CD8-positive, alpha-beta memory T cell (primary cell): ENCODE results near the gene GFRA4. TPM values are rescaled to one million over a fixed set of nuclear protein-coding genes. Genes with fewer than 3 reads are reported as not detected.

Experiments
- CTCF ChIA-PET: fragments of 350-600 bp; sonication (Branson Sonifier 250); formaldehyde crosslinking; loops from one replicate; lab custom pipeline; 2021; ENCODE audit warnings: antibody characterized with exemption; lab: Charles Lee
- POLR2A ChIA-PET: fragments of 350-600 bp; sonication (Branson Sonifier 250); formaldehyde crosslinking; loops from one replicate; lab custom pipeline; 2021; ENCODE audit warnings: antibody characterized with exemption; lab: Charles Lee
- DNase-seq, 5 donors: peaks; one replicate each; pipeline versions ENCODE4 v3.0.0 to v3.0.0-alpha.2; 2020 to 2022; ENCODE audit warnings: mixed read lengths in 1 of 5
- H3K27ac ChIP-seq: one replicate; pipeline ENCODE4 v1.7.0; 2013; ENCODE audit warnings: low read depth, mild to moderate bottlenecking, low read length, moderate library complexity
- H3K27me3 ChIP-seq: 2 replicates; pipeline ENCODE4 v1.7.0; 2013; ENCODE audit warnings: low read length, mild to moderate bottlenecking; ENCODE audit not compliant: insufficient read depth, poor library complexity, severe bottlenecking
- H3K36me3 ChIP-seq: 2 replicates; pipeline ENCODE4 v1.7.0; 2013; ENCODE audit warnings: mild to moderate bottlenecking, low read length, moderate library complexity; ENCODE audit not compliant: insufficient read depth
- H3K4me1 ChIP-seq: 2 replicates; pipeline ENCODE4 v1.7.0; 2013; ENCODE audit warnings: mild to moderate bottlenecking, low read length, moderate library complexity; ENCODE audit not compliant: insufficient read depth
- H3K4me3 ChIP-seq: 2 replicates; pipeline ENCODE4 v1.7.0; 2013; ENCODE audit warnings: mild to moderate bottlenecking, low read length
- H3K9me3 ChIP-seq: 2 replicates; pipeline ENCODE4 v1.7.0; 2013; ENCODE audit warnings: mild to moderate bottlenecking, low read length
- H3K27ac Mint-ChIP-seq, 8 donors: one replicate each; pipeline ENCODE4 v1.8.0; 2020 to 2021; ENCODE audit warnings: mixed read lengths in 8 of 8, mild to moderate bottlenecking in 6 of 8, inconsistent platforms in 3 of 8, moderate library complexity in 3 of 8
- H3K27me3 Mint-ChIP-seq, 2 donors: one replicate each; pipeline ENCODE4 v1.8.0; 2020 to 2021; ENCODE audit warnings: mixed read lengths in 2 of 2, mild to moderate bottlenecking in 1 of 2, moderate library complexity in 1 of 2
- H3K36me3 Mint-ChIP-seq, 3 donors: one replicate each; pipeline ENCODE4 v1.8.0; 2020 to 2021; ENCODE audit warnings: mixed read lengths in 3 of 3, inconsistent platforms in 1 of 3, mild to moderate bottlenecking in 1 of 3
- H3K4me1 Mint-ChIP-seq, 3 donors: one replicate each; pipeline ENCODE4 v1.8.0; 2020 to 2021; ENCODE audit warnings: mixed read lengths in 3 of 3, inconsistent platforms in 1 of 3, mild to moderate bottlenecking in 1 of 3
- H3K4me3 Mint-ChIP-seq, 7 donors: one replicate each; pipeline ENCODE4 v1.8.0; 2020 to 2021; ENCODE audit warnings: mixed read lengths in 7 of 7, mild to moderate bottlenecking in 6 of 7, moderate library complexity in 4 of 7, inconsistent platforms in 2 of 7
- H3K9me3 Mint-ChIP-seq, 5 donors: one replicate each; pipeline ENCODE4 v1.8.0; 2020 to 2022; ENCODE audit warnings: mixed read lengths in 5 of 5, mild to moderate bottlenecking in 3 of 5, moderate library complexity in 2 of 5, inconsistent platforms in 1 of 5
- polyA plus RNA-seq: library from polyadenylated mRNA; unstranded; fragments of 300-500 nt; fragmentation: Illumina TruSeq; gene quantifications from one replicate; pipeline ENCODE4 v1.2.3, GENCODE V29; 2021
- total RNA-seq, 2 experiments: library from RNA; stranded (reverse); gene quantifications; one replicate each; pipeline ENCODE4 v1.2.3, GENCODE V29; 2021

The GFRA4 gene
- total and polyA plus RNA-seq, 3 experiments from 2014 or later = not detected

DNA sequence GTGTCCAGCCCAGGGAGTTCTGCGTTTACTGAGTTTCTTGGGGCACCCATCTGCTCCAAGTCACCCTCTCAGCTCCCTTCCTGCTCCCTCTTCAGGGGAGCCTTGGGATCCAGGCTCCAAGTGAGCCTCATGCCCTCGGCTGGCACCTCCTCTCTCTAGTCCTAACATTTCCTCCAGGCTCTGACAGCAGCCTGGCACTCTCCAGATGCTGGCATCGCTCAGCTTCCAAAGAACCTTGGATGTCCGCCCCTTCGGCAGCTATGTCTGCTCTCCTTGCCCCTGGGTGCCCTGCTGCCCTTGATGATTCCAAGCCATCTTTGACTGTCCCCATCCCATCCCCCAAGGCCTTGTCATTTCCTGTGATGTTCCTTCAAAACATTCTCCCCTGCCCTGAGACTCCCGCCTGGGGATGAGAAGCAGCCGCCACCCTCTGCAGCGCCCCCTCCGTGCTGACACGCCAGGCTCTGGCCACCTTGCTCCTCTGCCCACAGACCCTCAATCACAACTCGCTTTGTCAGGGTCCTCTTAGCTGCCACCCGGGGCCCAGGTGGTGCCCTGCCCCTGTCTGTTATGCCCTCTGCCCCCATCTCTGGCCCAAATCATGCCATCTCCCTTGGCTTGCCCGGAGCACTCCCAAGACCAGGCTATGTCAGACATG, 6.6 kb upstream of the GFRA4 start:
- DNase-seq = no peak
- peaks cover 25 to 48% (median 32%) of the 10 kb centered on the region in 3 donors for H3K4me1 Mint-ChIP-seq
- H3K36me3 ChIP-seq = no peaks in the 10 kb centered on the region
- H3K36me3 Mint-ChIP-seq = no peaks in the 10 kb centered on the region
- H3K27me3 Mint-ChIP-seq = peaks cover 47 to 49% of the 10 kb centered on the region in 2 donors
- H3K27ac Mint-ChIP-seq = peak overlapping the region in 1 of 8 donors; percentile 3
- H3K27ac ChIP-seq = no peak overlapping the region
- POLR2A ChIA-PET = no interaction called here
- peaks cover 16% of the 10 kb centered on the region for H3K4me1 ChIP-seq
- CTCF ChIA-PET = interaction anchor here (0.7 kb wide), 1 partner anchor 1278 kb away, joined by 3 read pairs; no protein-coding TSS in a partner anchor
- H3K9me3 ChIP-seq = no peaks in the 10 kb centered on the region
- no peak overlapping the region for H3K4me3 ChIP-seq
- H3K9me3 Mint-ChIP-seq = peaks cover 0 to 2% (median 0%) of the 10 kb centered on the region in 5 donors
- H3K4me3 Mint-ChIP-seq = no peak overlapping the region
- peaks cover 11% of the 10 kb centered on the region for H3K27me3 ChIP-seq

DNA sequence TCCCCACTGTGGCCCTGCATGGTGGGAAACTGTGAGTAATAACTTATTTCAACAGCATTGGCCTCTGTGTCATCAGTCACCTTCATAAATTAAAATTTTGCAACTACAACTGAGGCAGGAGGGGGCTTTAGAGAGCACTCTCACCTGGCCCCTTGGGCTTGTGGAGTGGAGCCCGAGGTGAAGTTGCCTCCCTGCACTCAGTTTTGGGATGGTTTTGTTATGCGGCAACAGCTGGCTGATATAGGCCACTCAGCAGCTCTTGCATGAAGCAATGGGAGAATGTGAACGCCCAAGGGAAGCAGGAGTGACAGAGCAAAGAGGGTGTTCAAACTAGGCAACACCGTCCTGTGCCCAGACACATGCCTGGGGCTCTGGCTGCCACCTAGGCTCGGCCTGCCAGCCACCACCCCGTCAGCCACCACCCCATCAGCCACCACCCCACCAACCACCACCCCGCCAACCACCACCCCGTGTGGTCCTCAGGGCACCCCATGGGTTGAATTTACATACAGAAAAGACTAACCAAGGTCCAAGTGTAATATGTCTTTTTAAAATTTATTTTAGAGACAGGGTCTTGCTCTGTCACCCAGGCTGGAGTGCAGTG, 4.3 kb upstream of the GFRA4 start:
- Mint-ChIP-seq H3K27me3 (peaks cover 46 to 49% of the 10 kb centered on the region in 2 donors), H3K27ac (peak overlapping the region in 5 of 8 donors; percentile 7 to 86 (median 33)), H3K4me1 (peaks cover 31 to 41% (median 35%) of the 10 kb centered on the region in 3 donors), H3K4me3 (peak overlapping the region in 4 of 7 donors; percentile 46 to 87 (median 74)), H3K9me3 (no peaks in the 10 kb centered on the region), H3K36me3 (no peaks in the 10 kb centered on the region)
- DNase-seq = no peak
- POLR2A ChIA-PET = no interaction called here
- Histone ChIP-seq H3K36me3 (no peaks in the 10 kb centered on the region), H3K4me1 (peaks cover 16% of the 10 kb centered on the region), H3K27me3 (peaks cover 19% of the 10 kb centered on the region), H3K27ac (no peak overlapping the region), H3K4me3 (no peak overlapping the region), H3K9me3 (no peaks in the 10 kb centered on the region)
- CTCF ChIA-PET = interaction anchor here (1.7 to 2.4 kb wide), 2 partner anchors 9 kb away, joined by 4 to 10 read pairs; no protein-coding TSS in a partner anchor

DNA sequence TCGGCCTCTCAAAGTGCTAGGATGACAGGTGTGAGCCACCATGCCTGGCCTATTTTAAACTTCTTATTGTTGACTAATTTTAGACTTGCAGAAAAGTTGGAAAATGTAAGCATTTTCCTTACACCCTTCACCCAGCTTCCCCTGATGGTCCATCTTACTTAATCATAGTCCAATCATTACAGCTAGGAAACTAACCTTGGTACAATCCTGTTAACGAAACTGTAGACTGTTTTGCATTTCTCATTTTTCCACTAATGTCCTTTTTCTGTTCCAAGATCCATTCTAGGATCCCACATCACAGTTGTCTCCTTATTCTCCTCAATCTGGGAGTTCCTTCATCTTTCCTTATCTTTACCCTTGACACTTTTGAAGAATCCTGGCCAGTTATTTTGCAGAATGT, 659 bp upstream of the GFRA4 start:
- CTCF ChIA-PET = no interaction called here
- Mint-ChIP-seq H3K27ac (peak overlapping the region in 1 of 8 donors; percentile 7), H3K36me3 (no peaks in the 10 kb centered on the region), H3K4me1 (peaks cover 36 to 46% (median 38%) of the 10 kb centered on the region in 3 donors), H3K4me3 (no peak overlapping the region), H3K9me3 (no peaks in the 10 kb centered on the region), H3K27me3 (peaks cover 40 to 41% of the 10 kb centered on the region in 2 donors)
- POLR2A ChIA-PET = no interaction called here
- Histone ChIP-seq H3K36me3 (no peaks in the 10 kb centered on the region), H3K4me3 (no peak overlapping the region), H3K9me3 (no peaks in the 10 kb centered on the region), H3K27ac (no peak overlapping the region), H3K4me1 (peaks cover 16% of the 10 kb centered on the region), H3K27me3 (peaks cover 29% of the 10 kb centered on the region)
- DNase-seq = no peak

DNA sequence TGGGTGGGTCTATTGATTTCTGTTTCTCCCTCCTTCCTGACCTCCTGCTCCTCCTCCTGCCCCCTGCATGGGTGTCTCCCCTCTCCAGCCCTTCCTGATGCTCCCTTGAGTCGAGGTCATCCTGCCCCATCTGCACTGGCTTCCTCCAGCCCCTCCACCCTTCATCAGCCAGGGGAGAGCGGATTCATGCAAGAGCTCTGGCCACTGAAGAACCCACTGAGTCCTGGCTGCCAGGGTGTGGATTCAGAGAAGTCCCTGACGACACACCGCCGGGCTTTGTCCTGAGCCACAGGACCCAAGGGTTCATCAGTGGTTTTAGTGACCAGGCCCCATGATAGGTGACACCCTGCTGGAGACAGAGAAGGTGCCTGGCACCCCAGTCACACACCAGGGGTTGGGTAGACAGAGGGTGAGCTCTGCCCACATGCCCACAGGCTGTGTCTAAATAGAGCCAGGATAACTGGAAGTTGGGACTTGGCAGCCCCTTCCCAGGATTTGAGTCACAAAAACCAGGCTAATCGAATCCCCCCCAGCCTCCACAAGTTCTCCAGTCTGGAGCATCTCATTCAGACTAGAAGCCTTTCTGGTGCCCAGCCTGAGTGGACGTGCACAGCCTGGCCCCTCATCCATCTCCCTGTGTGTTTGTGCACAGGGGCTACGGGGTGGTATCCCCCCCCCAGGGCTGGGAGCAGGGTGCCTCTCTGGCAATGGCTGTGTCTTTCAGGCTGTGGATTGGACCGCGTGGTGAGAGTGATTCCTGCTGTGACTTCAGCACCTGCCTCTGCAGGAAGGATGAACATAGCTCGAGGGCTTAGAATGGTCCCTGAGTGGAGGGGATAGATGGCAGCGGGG, 1.2 kb downstream of the GFRA4 start:
- peaks cover 33 to 41% (median 36%) of the 10 kb centered on the region in 3 donors for H3K4me1 Mint-ChIP-seq
- no peak overlapping the region for H3K4me3 ChIP-seq

DNA sequence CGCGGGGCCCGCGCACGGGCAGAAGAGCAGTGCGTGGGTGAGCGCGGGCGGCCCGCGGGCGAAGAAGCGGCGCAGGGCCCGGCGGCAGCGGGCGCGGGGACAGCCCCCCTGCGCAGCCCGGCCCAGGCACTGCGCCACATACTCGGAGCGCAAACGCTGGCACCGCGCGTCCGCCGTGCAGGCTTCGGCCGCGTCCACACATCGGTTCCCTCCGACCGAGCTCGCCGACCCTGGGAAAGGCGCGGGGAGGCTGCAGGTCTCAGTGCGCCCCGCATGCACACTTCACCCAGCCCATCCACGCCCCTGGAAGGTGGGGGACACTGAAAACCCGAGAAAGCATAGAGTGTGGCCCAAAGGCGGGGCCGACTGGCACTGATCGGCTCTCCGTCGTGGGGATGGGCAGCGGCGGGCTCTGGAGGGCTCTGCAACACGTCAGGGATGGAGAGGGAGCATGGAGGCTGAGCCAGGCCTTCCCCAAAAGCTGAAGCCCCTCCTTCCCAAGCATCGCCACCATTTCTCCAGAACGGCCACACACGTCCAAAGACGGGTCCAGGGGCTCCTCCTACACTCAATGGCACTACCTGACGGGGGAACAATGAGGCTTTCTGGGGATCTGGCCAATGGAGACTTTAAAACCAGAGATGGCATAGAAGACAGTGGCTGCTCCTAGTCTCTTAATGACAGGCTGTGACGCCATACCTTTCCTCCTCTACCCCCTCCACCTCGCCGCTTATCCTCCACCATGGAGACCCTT, 2.0 kb downstream of the GFRA4 start:
- no peak for DNase-seq
- no peaks in the 10 kb centered on the region for H3K9me3 Mint-ChIP-seq
- H3K27ac ChIP-seq = no peak overlapping the region
- H3K36me3 Mint-ChIP-seq = no peaks in the 10 kb centered on the region
- H3K4me1 Mint-ChIP-seq = peaks cover 29 to 34% (median 30%) of the 10 kb centered on the region in 3 donors
- ChIA-PET CTCF (interaction anchor here (1.6 kb wide), 1 partner anchor 15 kb away, joined by 4 read pairs; no protein-coding TSS in a partner anchor), POLR2A (no interaction called here)
- H3K4me3 ChIP-seq = no peak overlapping the region
- no peaks in the 10 kb centered on the region for H3K9me3 ChIP-seq
- H3K4me3 Mint-ChIP-seq = peak overlapping the region in 3 of 7 donors; percentile 3 to 69 (median 32)
- no peaks in the 10 kb centered on the region for H3K36me3 ChIP-seq
- H3K27me3 ChIP-seq = peaks cover 29% of the 10 kb centered on the region
- H3K27ac Mint-ChIP-seq = peak overlapping the region in 2 of 8 donors; percentile 29 to 74
- H3K27me3 Mint-ChIP-seq = peaks cover 41 to 44% of the 10 kb centered on the region in 2 donors
- H3K4me1 ChIP-seq = peaks cover 13% of the 10 kb centered on the region

More for the DNA sequence above, 1.2 kb downstream of the GFRA4 start:
- peaks cover 41 to 43% of the 10 kb centered on the region in 2 donors for H3K27me3 Mint-ChIP-seq
- no peaks in the 10 kb centered on the region for H3K9me3 Mint-ChIP-seq
- no peak for DNase-seq
- peaks cover 16% of the 10 kb centered on the region for H3K4me1 ChIP-seq
- no peaks in the 10 kb centered on the region for H3K36me3 ChIP-seq
- H3K4me3 Mint-ChIP-seq = peak overlapping the region in 3 of 7 donors; percentile 3 to 69 (median 19)
- H3K27ac Mint-ChIP-seq = peak overlapping the region in 2 of 8 donors; percentile 29 to 40
- H3K36me3 Mint-ChIP-seq = no peaks in the 10 kb centered on the region
- POLR2A ChIA-PET = no interaction called here
- H3K27ac ChIP-seq = no peak overlapping the region
- H3K27me3 ChIP-seq = peaks cover 29% of the 10 kb centered on the region
- H3K9me3 ChIP-seq = no peaks in the 10 kb centered on the region
- CTCF ChIA-PET = interaction anchor here (1.6 kb wide), 1 partner anchor 15 kb away, joined by 4 read pairs; no protein-coding TSS in a partner anchor

DNA sequence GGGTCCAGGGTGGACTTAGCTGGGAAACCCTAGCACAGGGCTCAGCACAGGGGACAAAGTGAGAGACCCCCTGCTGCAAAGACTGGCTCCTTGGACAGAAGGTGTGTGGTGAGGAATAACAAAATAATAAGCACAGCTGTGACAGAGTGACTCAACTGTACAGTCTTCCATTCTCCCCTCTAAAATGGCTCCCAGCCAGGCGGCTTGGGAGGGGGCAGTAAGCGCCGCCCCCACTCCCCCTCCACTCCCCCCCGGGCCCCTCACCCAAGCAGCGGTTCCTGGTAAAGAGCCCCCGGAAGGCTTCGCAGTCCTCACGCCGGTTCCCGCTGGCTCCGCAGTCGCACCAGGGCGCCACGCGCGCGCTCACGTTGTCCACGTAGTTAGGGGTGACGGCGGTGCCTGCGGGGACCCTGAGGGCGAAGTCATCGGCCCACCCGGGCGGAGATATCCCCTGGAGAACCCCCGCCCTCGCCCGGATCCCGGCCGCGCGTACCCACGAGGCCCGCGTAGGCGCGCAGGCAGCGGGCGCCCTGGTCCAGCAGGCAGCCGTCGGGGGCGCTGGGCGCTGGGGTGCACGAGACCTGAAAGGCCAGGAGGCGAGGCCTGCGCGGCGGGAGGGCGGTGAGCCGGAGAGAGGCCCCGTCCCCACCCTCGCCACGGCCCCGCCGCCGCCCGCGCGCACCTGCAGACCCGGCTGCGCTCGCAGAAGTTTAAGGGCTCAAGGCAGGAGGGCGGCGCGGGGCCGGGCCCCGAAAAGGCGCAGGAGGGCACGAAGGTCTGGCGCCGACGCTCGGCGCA, 2.7 kb downstream of the GFRA4 start:
- Histone ChIP-seq H3K36me3 (no peaks in the 10 kb centered on the region), H3K27me3 (peaks cover 29% of the 10 kb centered on the region), H3K4me1 (peaks cover 6% of the 10 kb centered on the region), H3K27ac (no peak overlapping the region), H3K4me3 (no peak overlapping the region), H3K9me3 (no peaks in the 10 kb centered on the region)
- peaks cover 21 to 26% (median 22%) of the 10 kb centered on the region in 3 donors for H3K4me1 Mint-ChIP-seq
- peak overlapping the region in 1 of 7 donors; percentile 40 for H3K4me3 Mint-ChIP-seq
- DNase-seq = no peak
- CTCF ChIA-PET = no interaction called here
- H3K36me3 Mint-ChIP-seq = no peaks in the 10 kb centered on the region
- H3K27me3 Mint-ChIP-seq = peaks cover 41 to 44% of the 10 kb centered on the region in 2 donors
- no peak overlapping the region for H3K27ac Mint-ChIP-seq
- no peaks in the 10 kb centered on the region for H3K9me3 Mint-ChIP-seq
- POLR2A ChIA-PET = no interaction called here
